ENCODE results near the gene TMEM232. TPM values are rescaled to one million over a fixed set of nuclear protein-coding genes. Genes with fewer than 3 reads are reported as not detected.

TMEM232 gene
- total RNA-seq, 1 experiment from 2014 or later = 1.6 TPM

DNA sequence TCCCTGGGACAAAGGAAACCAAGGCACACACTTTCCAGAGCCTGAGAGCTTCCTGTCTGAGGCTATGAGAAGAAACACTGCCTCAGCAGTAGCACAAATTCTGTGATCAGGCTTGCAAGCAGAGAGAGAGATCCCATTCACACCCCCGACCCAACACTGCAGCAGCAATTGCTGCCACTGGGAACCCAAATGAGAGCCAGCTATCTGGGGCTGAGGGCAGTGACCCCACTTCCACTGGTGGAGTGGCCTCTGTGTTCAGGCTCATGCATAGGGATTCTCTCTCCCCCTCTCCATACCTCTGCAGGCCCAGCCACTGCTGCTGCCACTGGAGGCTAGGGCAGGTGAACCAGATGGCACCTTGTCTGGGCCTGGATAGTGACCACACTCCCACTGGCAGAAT lies 95.2 kb downstream of the TMEM232 start:
- no CpG with 5 or more reads among the region's 1 CpG for WGBS (ENCODE audit: extremely low coverage, insufficient read length, low lambda C conversion rate)
- no peaks in the 10 kb centered on the region for H3K79me1 ChIP-seq (ENCODE audit: insufficient read depth, low read depth, low read length, poor library complexity, severe bottlenecking)

More for the DNA sequence above, 95.2 kb downstream of the TMEM232 start:
- Histone ChIP-seq H3K14ac (ENCODE audit: insufficient read depth, low read length) (no peak overlapping the region), H2AFZ (ENCODE audit: low read length) (no peak overlapping the region), H3K56ac (ENCODE audit: insufficient read length, low read depth, low read length) (no peak overlapping the region), H4K8ac (replicated peaks; ENCODE audit: insufficient read length, low read depth, low read length) (no peak overlapping the region), H3K23ac (ENCODE audit: insufficient read length, low read depth, low read length) (no peak overlapping the region), H3K23me2 (ENCODE audit: insufficient read length, low read depth, low read length, poor library complexity, severe bottlenecking) (no peaks in the 10 kb centered on the region), H4K91ac (ENCODE audit: insufficient read length, low read depth, low read length) (no peak overlapping the region), H4K20me1 (ENCODE audit: control insufficient read depth, insufficient read depth, insufficient read length) (no peaks in the 10 kb centered on the region), H2BK5ac (ENCODE audit: insufficient read length, low read length) (no peak overlapping the region), H3K18ac (ENCODE audit: insufficient read length, low read depth, low read length) (no peak overlapping the region), H2AK5ac (ENCODE audit: insufficient read length, low read length) (no peak overlapping the region), H3K27ac (ENCODE audit: insufficient read length, low read depth, low read length) (no peak overlapping the region), H3K79me2 (ENCODE audit: insufficient read depth, low read length) (no peaks in the 10 kb centered on the region), H2BK15ac (ENCODE audit: low read depth, low read length) (no peak overlapping the region), H2BK20ac (ENCODE audit: low read depth, low read length, poor library complexity, severe bottlenecking) (no peak overlapping the region), H2BK120ac (ENCODE audit: low read depth, low read length, poor library complexity, severe bottlenecking) (no peak overlapping the region), H3K9me3 (ENCODE audit: control insufficient read depth, low read depth, low read length) (no peaks in the 10 kb centered on the region), H3K27me3 (ENCODE audit: insufficient read depth, low read length) (no peaks in the 10 kb centered on the region), H3K4me1 (ENCODE audit: insufficient read depth, low read length) (no peaks in the 10 kb centered on the region), H3K4ac (ENCODE audit: low read depth, low read length) (no peak overlapping the region), H3K9ac (ENCODE audit: extremely low read depth, insufficient read length, low read length) (no peak overlapping the region), H2BK12ac (ENCODE audit: insufficient read length, low read depth, low read length) (no peak overlapping the region), H3T11ph (ENCODE audit: low read length) (no peak overlapping the region), H3K4me2 (ENCODE audit: insufficient read depth, insufficient read length, low read length) (no peak overlapping the region), H4K5ac (ENCODE audit: insufficient read length, low read depth, low read length) (no peak overlapping the region)
- H3K9me3 Mint-ChIP-seq = no peaks in the 10 kb centered on the region
- no peaks in the 10 kb centered on the region for H3K36me3 Mint-ChIP-seq (ENCODE audit: insufficient read depth in 1 of 3, low read depth in 3 of 3)
- no peak overlapping the region for H3K4me3 Mint-ChIP-seq
- peak overlapping the region in 2 of 3 experiments; percentile 41 to 63; a peak in 1 of 7 replicates for H3K27ac Mint-ChIP-seq
- TF ChIP-seq, protein P1, sequence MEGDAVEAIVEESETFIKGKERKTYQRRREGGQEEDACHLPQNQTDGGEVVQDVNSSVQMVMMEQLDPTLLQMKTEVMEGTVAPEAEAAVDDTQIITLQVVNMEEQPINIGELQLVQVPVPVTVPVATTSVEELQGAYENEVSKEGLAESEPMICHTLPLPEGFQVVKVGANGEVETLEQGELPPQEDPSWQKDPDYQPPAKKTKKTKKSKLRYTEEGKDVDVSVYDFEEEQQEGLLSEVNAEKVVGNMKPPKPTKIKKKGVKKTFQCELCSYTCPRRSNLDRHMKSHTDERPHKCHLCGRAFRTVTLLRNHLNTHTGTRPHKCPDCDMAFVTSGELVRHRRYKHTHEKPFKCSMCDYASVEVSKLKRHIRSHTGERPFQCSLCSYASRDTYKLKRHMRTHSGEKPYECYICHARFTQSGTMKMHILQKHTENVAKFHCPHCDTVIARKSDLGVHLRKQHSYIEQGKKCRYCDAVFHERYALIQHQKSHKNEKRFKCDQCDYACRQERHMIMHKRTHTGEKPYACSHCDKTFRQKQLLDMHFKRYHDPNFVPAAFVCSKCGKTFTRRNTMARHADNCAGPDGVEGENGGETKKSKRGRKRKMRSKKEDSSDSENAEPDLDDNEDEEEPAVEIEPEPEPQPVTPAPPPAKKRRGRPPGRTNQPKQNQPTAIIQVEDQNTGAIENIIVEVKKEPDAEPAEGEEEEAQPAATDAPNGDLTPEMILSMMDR (conservative IDR thresholded peaks at IDR 0.05) = no peak
- H3K4me1 Mint-ChIP-seq = no peaks in the 10 kb centered on the region
- H3K27me3 Mint-ChIP-seq (ENCODE audit: low read depth) = no peaks in the 10 kb centered on the region
- no peak for DNase-seq

Measured in H9 (cell line).